Neuronal stem cell (in vitro differentiated cells): ENCODE measurements around the gene DGKB.

Source experiments
- DNase-seq: peaks from one replicate; pipeline ENCODE4 v3.0.0-alpha.2; 2013; ENCODE audit warnings: low spot score
- H2AFZ ChIP-seq: one replicate; pipeline ENCODE4 v1.6.1; 2013; ENCODE audit warnings: mild to moderate bottlenecking, low read length, inconsistent platforms
- H2AK5ac ChIP-seq: 2 replicates; pipeline ENCODE4 v1.6.1; 2013; ENCODE audit warnings: low read depth, mild to moderate bottlenecking, inconsistent platforms, low read length, moderate library complexity, mixed read lengths
- H2BK120ac ChIP-seq: 2 replicates; pipeline ENCODE4 v1.6.1; 2013; ENCODE audit warnings: low read depth, mild to moderate bottlenecking, inconsistent platforms, low read length, moderate library complexity, mixed read lengths
- H2BK12ac ChIP-seq: one replicate; pipeline ENCODE4 v1.6.1; 2013; ENCODE audit warnings: low read length, inconsistent platforms
- H2BK15ac ChIP-seq: 2 replicates; pipeline ENCODE4 v1.6.1; 2013; ENCODE audit warnings: mild to moderate bottlenecking, low read length, inconsistent platforms, mixed read lengths
- H2BK5ac ChIP-seq: one replicate; pipeline ENCODE4 v1.6.1; 2013; ENCODE audit warnings: inconsistent platforms, mild to moderate bottlenecking, low read length, moderate library complexity
- H3K14ac ChIP-seq: one replicate; pipeline ENCODE4 v1.6.1; 2013; ENCODE audit warnings: low read length, inconsistent platforms
- H3K18ac ChIP-seq: 2 replicates; pipeline ENCODE4 v1.6.1; 2013; ENCODE audit warnings: low read length, inconsistent platforms
- H3K23ac ChIP-seq: 2 replicates; pipeline ENCODE4 v1.6.1; 2013; ENCODE audit warnings: low read depth, mild to moderate bottlenecking, mixed read lengths, low read length, inconsistent platforms; ENCODE audit not compliant: poor library complexity
- H3K27ac ChIP-seq: replicated peaks from 3 replicates; pipeline ENCODE4 v1.5.1; 2013; ENCODE audit warnings: low read length, inconsistent platforms
- H3K27me3 ChIP-seq, 3 experiments: 2 replicates each; pipeline ENCODE4 v1.6.1; 2013; ENCODE audit warnings: low read length in 3 of 3, mild to moderate bottlenecking in 2 of 3, inconsistent platforms in 1 of 3, low read depth in 1 of 3, mixed read lengths in 1 of 3, moderate library complexity in 1 of 3; ENCODE audit not compliant: control insufficient read depth in 3 of 3, insufficient read depth in 3 of 3
- H3K36me3 ChIP-seq, 2 donors: replicated peaks in 1 of 2; 2 replicates each; pipeline ENCODE4 v1.6.1; 2013; ENCODE audit warnings: low read length in 2 of 2; ENCODE audit not compliant: control insufficient read depth in 2 of 2, insufficient read depth in 2 of 2
- H3K4ac ChIP-seq: 2 replicates; pipeline ENCODE4 v1.6.1; 2013; ENCODE audit warnings: inconsistent platforms, mild to moderate bottlenecking, low read length, moderate library complexity
- H3K4me1 ChIP-seq, 2 donors: 1 replicate in 1 of 2; 2 replicates in 1 of 2; pipeline ENCODE4 v1.6.1; 2013; ENCODE audit warnings: low read length in 2 of 2, low read depth in 1 of 2; ENCODE audit not compliant: control insufficient read depth in 2 of 2, insufficient read depth in 1 of 2
- H3K4me2 ChIP-seq: one replicate; pipeline ENCODE4 v1.6.1; 2013; ENCODE audit warnings: mild to moderate bottlenecking, low read length, inconsistent platforms; ENCODE audit not compliant: insufficient read depth, poor library complexity, severe bottlenecking
- H3K4me3 ChIP-seq, 2 donors: 2 replicates each; pipeline ENCODE4 v1.5.1; 2013; ENCODE audit warnings: low read length in 2 of 2, mild to moderate bottlenecking in 2 of 2, inconsistent platforms in 1 of 2, moderate library complexity in 1 of 2
- H3K79me1 ChIP-seq: one replicate; pipeline ENCODE4 v1.6.1; 2013; ENCODE audit warnings: low read depth, mild to moderate bottlenecking, inconsistent platforms, low read length, moderate library complexity
- H3K9ac ChIP-seq: one replicate; pipeline ENCODE4 v1.6.1; 2013; ENCODE audit warnings: mild to moderate bottlenecking, low read depth, low read length, inconsistent platforms; ENCODE audit not compliant: poor library complexity
- H3K9me3 ChIP-seq, 2 donors: replicated peaks in 1 of 2; 2 replicates each; pipeline versions ENCODE3 to v1.6.1; 2013; ENCODE audit warnings: low read length in 2 of 2, mild to moderate bottlenecking in 2 of 2, inconsistent platforms in 1 of 2, low read depth in 1 of 2, mixed read lengths in 1 of 2, moderate library complexity in 1 of 2; ENCODE audit not compliant: control insufficient read depth in 2 of 2, insufficient read depth in 1 of 2
- H4K8ac ChIP-seq: one replicate; pipeline ENCODE4 v1.6.1; 2013; ENCODE audit warnings: low read depth, mild to moderate bottlenecking, inconsistent platforms, low read length, moderate library complexity
- H4K91ac ChIP-seq: one replicate; pipeline ENCODE4 v1.6.1; 2013; ENCODE audit warnings: low read length, low read depth, mild to moderate bottlenecking, inconsistent platforms; ENCODE audit not compliant: poor library complexity
- WGBS, 2 donors: extraction: QIAGEN DNeasy Blood & Tissue Kit; methylation state at CpG; one replicate each; pipeline ENCODE4 v1.1.7; 2013; ENCODE audit warnings: missing lambda C conversion rate in 2 of 2, mixed read lengths in 1 of 2; ENCODE audit not compliant: insufficient read length in 2 of 2, insufficient replicate concordance in 1 of 2; ENCODE audit errors: extremely low coverage in 2 of 2; 5-methylcytosine and 5-hydroxymethylcytosine counted together

The DGKB gene

DNA sequence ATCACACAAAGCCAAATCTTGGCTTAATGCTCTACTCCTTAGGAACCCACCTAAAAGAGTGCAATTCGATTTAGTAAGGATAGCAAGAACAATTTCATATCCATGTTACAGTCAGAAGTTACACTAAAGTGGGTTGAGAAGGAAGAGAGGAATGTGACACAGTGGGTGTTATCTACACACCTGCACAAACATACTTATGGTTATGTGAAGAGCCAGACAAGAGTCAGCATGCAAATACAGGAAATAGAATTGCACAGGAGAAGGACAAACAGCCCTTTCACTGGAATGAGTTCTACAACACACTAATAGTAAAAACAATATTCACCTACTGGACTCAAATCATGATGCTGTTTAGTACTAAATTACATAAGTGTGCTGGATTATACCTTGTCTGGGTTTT lies 262.8 kb downstream of the DGKB start:
- H3K23ac ChIP-seq: no peak overlapping the region
- no peaks in the 10 kb centered on the region for H3K79me1 ChIP-seq
- H3K27me3 ChIP-seq: no peaks in the 10 kb centered on the region
- H3K4me2 ChIP-seq: no peak overlapping the region
- no peak overlapping the region for H3K27ac ChIP-seq
- H3K18ac ChIP-seq: no peak overlapping the region
- no peak for DNase-seq
- H2BK15ac ChIP-seq: no peak overlapping the region
- H3K9me3 ChIP-seq: peaks cover 2 to 3% of the 10 kb centered on the region in 2 donors
- H2BK5ac ChIP-seq: no peak overlapping the region
- no peak overlapping the region for H2AK5ac ChIP-seq
- no peak overlapping the region for H3K4ac ChIP-seq
- H4K8ac ChIP-seq: no peak overlapping the region
- H3K36me3 ChIP-seq: no peaks in the 10 kb centered on the region
- no peaks in the 10 kb centered on the region for H3K4me1 ChIP-seq
- no peak overlapping the region for H3K4me3 ChIP-seq
- H2AFZ ChIP-seq: no peak overlapping the region
- no peak overlapping the region for H2BK120ac ChIP-seq
- no CpG with 5 or more reads among the region's 1 CpG for WGBS, 2 donors
- H3K9ac ChIP-seq: no peak overlapping the region
- H3K14ac ChIP-seq: no peak overlapping the region
- H4K91ac ChIP-seq: no peak overlapping the region
- H2BK12ac ChIP-seq: no peak overlapping the region

DNA sequence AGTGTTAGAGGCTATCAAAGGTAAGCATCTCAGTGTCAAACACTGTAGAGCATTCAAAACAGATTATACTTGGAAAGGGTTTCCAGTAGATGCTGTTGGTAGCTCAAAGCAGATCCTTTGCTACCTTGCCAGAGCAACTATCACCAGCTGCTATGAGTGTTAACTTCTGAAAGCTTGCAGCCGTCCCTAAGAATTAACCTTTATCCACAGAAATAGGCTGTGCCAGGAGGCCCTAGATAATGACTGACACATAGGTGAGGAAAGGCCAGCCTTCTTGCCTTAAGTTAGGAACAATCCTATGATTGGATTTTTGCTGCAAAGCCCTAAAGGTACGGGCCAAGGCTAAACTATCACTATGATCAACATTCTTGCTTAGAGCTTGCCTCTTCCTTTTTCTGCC lies 263.2 kb downstream of the DGKB start:
- Histone ChIP-seq H4K8ac (no peak overlapping the region), H3K4me2 (no peak overlapping the region), H3K4me3 (no peak overlapping the region), H3K9me3 (peaks cover 0 to 2% of the 10 kb centered on the region in 2 donors), H2BK5ac (no peak overlapping the region), H3K9ac (no peak overlapping the region), H2BK12ac (no peak overlapping the region), H3K79me1 (no peaks in the 10 kb centered on the region), H3K18ac (no peak overlapping the region), H3K36me3 (no peaks in the 10 kb centered on the region), H3K4me1 (no peaks in the 10 kb centered on the region), H3K27ac (no peak overlapping the region), H4K91ac (no peak overlapping the region), H2BK15ac (no peak overlapping the region), H3K4ac (no peak overlapping the region), H3K23ac (no peak overlapping the region), H2AK5ac (no peak overlapping the region), H2AFZ (no peak overlapping the region), H3K27me3 (no peaks in the 10 kb centered on the region), H2BK120ac (no peak overlapping the region), H3K14ac (no peak overlapping the region)
- no CpG with 5 or more reads among the region's 2 CpGs for WGBS, 2 donors
- DNase-seq: no peak

DNA sequence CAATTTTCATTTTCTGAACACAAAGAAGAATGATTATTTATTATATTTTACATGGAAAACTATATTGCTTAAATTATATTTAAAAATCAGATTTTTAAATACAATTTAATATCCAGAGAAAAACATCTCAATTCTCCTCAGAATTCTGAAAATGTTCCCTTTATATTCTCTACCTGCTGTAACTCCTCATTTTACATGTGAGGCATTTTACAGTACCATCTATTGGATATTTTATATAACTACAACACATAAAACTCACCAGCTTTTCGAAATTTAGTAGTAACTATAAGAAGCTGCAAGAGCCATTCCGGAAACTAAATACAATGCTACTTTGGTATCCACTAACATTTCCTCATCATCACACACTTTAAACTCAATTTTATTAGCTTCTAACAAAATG lies 264.6 kb downstream of the DGKB start:
- H3K4me2 ChIP-seq: no peak overlapping the region

DNA sequence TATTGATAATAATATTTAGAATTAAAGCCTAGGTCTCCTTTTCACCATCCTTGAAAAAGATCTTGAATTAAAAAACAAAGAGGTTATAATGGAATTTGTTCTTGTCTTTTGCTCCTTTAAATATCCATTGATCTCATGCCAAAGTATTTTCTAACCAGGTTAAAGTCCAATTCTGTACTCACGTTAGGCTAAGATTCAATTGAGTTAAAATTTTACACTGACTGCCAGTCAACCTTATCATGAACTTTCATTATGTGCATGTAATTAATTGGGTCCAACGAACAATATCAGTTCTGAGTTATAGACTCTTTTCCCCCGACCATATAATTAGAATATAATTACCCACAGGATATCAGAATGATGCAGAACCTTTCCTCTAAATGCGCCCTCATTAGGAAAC lies 266.6 kb downstream of the DGKB start:
- Histone ChIP-seq H3K36me3 (no peaks in the 10 kb centered on the region), H2BK120ac (no peak overlapping the region), H3K79me1 (no peaks in the 10 kb centered on the region), H3K4me1 (no peaks in the 10 kb centered on the region), H3K4ac (no peak overlapping the region), H4K8ac (no peak overlapping the region), H4K91ac (no peak overlapping the region), H3K4me3 (no peak overlapping the region), H2AK5ac (no peak overlapping the region), H3K27me3 (no peaks in the 10 kb centered on the region), H3K14ac (no peak overlapping the region), H3K4me2 (no peak overlapping the region), H2BK5ac (no peak overlapping the region), H3K27ac (no peak overlapping the region), H3K9ac (no peak overlapping the region), H2AFZ (no peak overlapping the region), H3K9me3 (no peaks in the 10 kb centered on the region), H2BK12ac (no peak overlapping the region), H2BK15ac (no peak overlapping the region), H3K18ac (no peak overlapping the region), H3K23ac (no peak overlapping the region)
- no CpG with 5 or more reads among the region's 4 CpGs for WGBS, 2 donors
- DNase-seq: no peak

More for the DNA sequence above, 264.6 kb downstream of the DGKB start:
- H2BK12ac ChIP-seq: no peak overlapping the region
- WGBS, 2 donors: no CpG with 5 or more reads among the region's 2 CpGs
- no peak overlapping the region for H3K14ac ChIP-seq
- no peaks in the 10 kb centered on the region for H3K4me1 ChIP-seq
- H3K18ac ChIP-seq: no peak overlapping the region
- H4K8ac ChIP-seq: no peak overlapping the region
- no peak overlapping the region for H3K9ac ChIP-seq
- H3K9me3 ChIP-seq: no peaks in the 10 kb centered on the region
- no peaks in the 10 kb centered on the region for H3K27me3 ChIP-seq
- no peak overlapping the region for H2AK5ac ChIP-seq
- no peak overlapping the region for H4K91ac ChIP-seq
- H2BK120ac ChIP-seq: no peak overlapping the region
- no peak overlapping the region for H3K23ac ChIP-seq
- no peak overlapping the region for H2AFZ ChIP-seq
- no peak overlapping the region for H3K4ac ChIP-seq
- no peak overlapping the region for H3K4me3 ChIP-seq
- H2BK5ac ChIP-seq: no peak overlapping the region
- no peaks in the 10 kb centered on the region for H3K79me1 ChIP-seq
- no peak overlapping the region for H2BK15ac ChIP-seq
- H3K36me3 ChIP-seq: no peaks in the 10 kb centered on the region
- H3K27ac ChIP-seq: no peak overlapping the region
- DNase-seq: no peak
